NCI-H524 (cell line): ENCODE data around the gene ZNF230.
A peak's percentile ranks its signal among the peaks of the same experiment; 100 is the strongest.

Experiments used
- DNase-seq, 2 experiments: peaks; one replicate each; lab custom pipeline; 2025; lab: John Stamatoyannopoulos, UW

Gene ZNF230

GRCh38 chr19:44042147-44042546, 39.4 kb downstream of the ZNF230 start:
- DNase-seq, result no peak

GRCh38 chr19:44050740-44051649, 48.2 kb downstream of the ZNF230 start:
- peak in 1 of 2 experiments; percentile 15 for DNase-seq

GRCh38 chr19:44051650-44052402, 49.1 kb downstream of the ZNF230 start, which contains the start of gene ZNF223:
ZNF223 (plus strand) TSS chr19:44052036; CDS start chr19:44055177, 3,141 bp downstream.
- peak; percentile 91 to 94 for DNase-seq

GRCh38 chr19:44055870-44056269, 53.1 kb downstream of the ZNF230 start:
- no peak for DNase-seq

GRCh38 chr19:44059229-44059628, 56.5 kb downstream of the ZNF230 start:
- no peak for DNase-seq

DNA sequence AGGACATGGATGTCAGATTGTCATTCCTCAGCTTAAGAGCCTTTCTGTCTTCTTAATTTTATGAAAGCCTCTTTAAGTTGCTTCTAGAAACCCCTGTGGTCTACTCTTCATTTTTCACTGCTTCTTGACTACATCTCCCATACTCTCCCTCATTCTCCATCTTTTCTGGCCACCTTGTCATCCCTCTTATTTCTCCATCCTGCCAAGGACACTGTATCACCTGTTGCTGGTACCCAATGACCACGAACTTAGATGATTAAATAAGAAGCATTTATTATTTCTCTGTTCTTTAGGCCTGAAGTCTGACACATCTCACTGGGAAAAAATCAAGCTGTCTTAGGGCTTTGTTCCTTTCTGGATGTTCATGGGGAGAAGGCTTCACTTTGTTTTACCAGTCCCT, 58.3 kb downstream of the ZNF230 start:
- no peak for DNase-seq
